Lower leg skin (tissue), 4 donors: ENCODE data around the gene FBXO3. TPM values are rescaled to one million over a fixed set of nuclear protein-coding genes. Genes with fewer than 3 reads are reported as not detected.

Source experiments
- DNase-seq, 2 donors: peaks; one replicate each; pipeline ENCODE4 v3.0.0-alpha.2; 2019; ENCODE audit warnings: low spot score in 2 of 2
- H3K4me3 ChIP-seq: fragments of 200-600 bp; sonication (generic); 2 replicates; pipeline ENCODE4 v1.5.1; 2017; ENCODE audit warnings: mild to moderate bottlenecking, low read depth; ENCODE audit not compliant: poor library complexity, severe bottlenecking
- POLR2A ChIP-seq, 2 donors: fragments of 450-650 bp; IDR thresholded peaks; one replicate each; pipeline ENCODE4 v1.6.1; 2016 to 2017; ENCODE audit warnings: antibody characterized with exemption in 2 of 2, mild to moderate bottlenecking in 1 of 2, moderate library complexity in 1 of 2
- WGBS, 2 donors: methylation state at CpG; one replicate each; pipeline ENCODE4 v1.1.5; 2018; 5-methylcytosine and 5-hydroxymethylcytosine counted together
- intact Hi-C: fragments of 100-400 bp; cut with DNase I; formaldehyde crosslinking; loops from one replicate; pipeline ENCODE4 v1.15.0; 2023; ENCODE audit warnings: low total_unique reads
- total RNA-seq, 4 donors: library from RNA; depleted of rRNA; stranded (reverse); fragments of >200 nt; gene quantifications; one replicate each; pipeline ENCODE4 v1.1.0, GENCODE V29; 2016
- TF ChIP-seq, protein P1 (sequence below), 3 donors: fragments of 450-650 bp; IDR thresholded peaks; one replicate each; pipeline ENCODE4 v1.5.1; 2016; ENCODE audit warnings: antibody characterized with exemption in 3 of 3, mild to moderate bottlenecking in 3 of 3, moderate library complexity in 2 of 3

Gene FBXO3
- total RNA-seq, 4 donors from 2014 or later: 36.5 to 52.3 (median 48.0) TPM

DNA sequence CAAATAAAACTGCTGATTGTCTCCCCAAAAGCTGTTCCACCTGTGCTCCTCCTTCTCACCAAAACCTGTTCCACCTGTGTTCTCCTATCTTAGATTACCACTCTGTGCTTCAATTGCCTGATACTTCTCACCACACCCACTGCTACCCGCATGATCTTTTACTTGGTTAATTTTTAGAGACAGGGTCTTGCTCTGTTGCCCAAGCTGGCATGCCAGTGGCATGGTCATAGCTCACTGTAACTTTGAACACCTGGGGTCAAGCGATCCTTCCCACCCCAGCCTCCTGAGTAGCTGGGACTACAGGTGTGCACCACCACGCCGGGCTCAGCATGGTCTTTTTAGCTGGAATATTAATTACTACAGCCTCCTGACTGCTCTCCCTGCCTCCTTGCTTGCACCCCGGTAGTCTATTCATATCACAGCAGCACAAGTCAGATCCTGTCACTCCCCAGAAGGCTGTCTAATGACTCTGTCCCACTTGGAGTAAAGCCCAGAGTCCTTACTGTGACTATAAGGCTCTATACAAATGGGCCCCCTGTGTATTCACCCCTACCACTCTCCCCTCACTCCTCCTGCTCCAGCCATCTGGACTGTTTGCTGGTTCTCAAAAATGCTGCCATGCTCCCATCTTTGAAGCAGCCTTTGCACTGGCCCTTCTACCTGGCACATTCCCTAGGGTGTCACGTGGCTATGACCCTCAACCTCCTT, 77.2 kb downstream of the FBXO3 start:
- intact Hi-C loops: no loop called here
- TF ChIP-seq, protein P1, sequence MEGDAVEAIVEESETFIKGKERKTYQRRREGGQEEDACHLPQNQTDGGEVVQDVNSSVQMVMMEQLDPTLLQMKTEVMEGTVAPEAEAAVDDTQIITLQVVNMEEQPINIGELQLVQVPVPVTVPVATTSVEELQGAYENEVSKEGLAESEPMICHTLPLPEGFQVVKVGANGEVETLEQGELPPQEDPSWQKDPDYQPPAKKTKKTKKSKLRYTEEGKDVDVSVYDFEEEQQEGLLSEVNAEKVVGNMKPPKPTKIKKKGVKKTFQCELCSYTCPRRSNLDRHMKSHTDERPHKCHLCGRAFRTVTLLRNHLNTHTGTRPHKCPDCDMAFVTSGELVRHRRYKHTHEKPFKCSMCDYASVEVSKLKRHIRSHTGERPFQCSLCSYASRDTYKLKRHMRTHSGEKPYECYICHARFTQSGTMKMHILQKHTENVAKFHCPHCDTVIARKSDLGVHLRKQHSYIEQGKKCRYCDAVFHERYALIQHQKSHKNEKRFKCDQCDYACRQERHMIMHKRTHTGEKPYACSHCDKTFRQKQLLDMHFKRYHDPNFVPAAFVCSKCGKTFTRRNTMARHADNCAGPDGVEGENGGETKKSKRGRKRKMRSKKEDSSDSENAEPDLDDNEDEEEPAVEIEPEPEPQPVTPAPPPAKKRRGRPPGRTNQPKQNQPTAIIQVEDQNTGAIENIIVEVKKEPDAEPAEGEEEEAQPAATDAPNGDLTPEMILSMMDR (IDR thresholded peaks at IDR 0.05): no peak
- TF ChIP-seq POLR2A (IDR thresholded peaks at IDR 0.05): no peak
- no peak for DNase-seq
- 64 to 79% methylated on average over 6 of the region's 6 CpGs for WGBS, 2 donors
- no peak overlapping the region for H3K4me3 ChIP-seq

DNA sequence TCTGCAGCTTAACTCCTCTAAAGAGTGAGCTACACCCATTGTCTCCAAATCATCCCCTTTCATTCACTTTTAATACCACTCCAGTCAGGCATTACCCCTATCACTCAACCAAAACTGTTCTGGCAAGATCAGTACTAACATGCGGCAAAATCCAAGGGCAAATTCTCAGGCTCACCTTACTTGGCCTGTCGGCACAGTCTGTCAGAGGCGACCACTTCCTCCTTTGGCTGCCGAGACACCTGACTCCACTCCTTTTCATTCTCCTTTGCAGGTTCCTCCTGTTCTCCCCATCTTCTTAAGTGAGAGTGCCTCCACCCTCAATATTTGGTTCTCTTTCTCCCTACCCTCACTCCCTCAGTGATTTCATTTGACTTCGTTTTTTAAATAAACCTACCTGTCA, 77.9 kb downstream of the FBXO3 start:
- TF ChIP-seq, protein P1 (IDR thresholded peaks at IDR 0.05): no peak
- no peak for TF ChIP-seq POLR2A (IDR thresholded peaks at IDR 0.05)
- no peak for DNase-seq

DNA sequence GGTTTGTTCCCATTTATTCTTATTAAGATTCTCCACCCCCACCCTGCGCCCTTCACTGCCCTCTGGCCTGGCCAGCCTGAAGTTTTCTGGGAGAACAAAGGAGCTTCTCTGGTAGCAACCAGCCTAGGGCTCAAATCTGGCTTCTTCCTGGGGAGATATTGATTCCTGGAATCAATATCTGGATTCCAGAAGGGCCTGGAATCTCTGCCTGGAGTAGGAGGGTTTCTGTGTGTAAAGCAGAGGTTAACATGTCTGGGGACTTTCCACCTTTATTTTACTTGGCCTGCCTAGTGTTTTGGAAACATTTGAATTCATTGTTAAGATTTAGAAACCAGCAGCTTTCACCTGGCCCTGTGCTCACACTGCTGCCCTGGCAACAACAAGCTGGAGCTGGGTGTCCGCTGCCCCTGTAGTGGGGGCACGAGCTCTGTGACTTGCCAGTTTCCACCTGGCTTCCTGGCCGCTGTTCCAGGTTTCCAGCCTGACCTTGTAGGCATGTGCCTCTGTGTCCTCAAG, 79.2 kb downstream of the FBXO3 start:
- H3K4me3 ChIP-seq: no peak overlapping the region
- TF ChIP-seq POLR2A (IDR thresholded peaks at IDR 0.05): no peak
- TF ChIP-seq, protein P1 (IDR thresholded peaks at IDR 0.05): no peak
- intact Hi-C loops: no loop called here
- WGBS, 2 donors: 65 to 67% methylated on average over 4 of the region's 4 CpGs
- no peak for DNase-seq

More for the DNA sequence above, 77.9 kb downstream of the FBXO3 start:
- 67 to 77% methylated on average over 5 of the region's 5 CpGs for WGBS, 2 donors
- H3K4me3 ChIP-seq: no peak overlapping the region
- intact Hi-C loops: no loop called here

DNA sequence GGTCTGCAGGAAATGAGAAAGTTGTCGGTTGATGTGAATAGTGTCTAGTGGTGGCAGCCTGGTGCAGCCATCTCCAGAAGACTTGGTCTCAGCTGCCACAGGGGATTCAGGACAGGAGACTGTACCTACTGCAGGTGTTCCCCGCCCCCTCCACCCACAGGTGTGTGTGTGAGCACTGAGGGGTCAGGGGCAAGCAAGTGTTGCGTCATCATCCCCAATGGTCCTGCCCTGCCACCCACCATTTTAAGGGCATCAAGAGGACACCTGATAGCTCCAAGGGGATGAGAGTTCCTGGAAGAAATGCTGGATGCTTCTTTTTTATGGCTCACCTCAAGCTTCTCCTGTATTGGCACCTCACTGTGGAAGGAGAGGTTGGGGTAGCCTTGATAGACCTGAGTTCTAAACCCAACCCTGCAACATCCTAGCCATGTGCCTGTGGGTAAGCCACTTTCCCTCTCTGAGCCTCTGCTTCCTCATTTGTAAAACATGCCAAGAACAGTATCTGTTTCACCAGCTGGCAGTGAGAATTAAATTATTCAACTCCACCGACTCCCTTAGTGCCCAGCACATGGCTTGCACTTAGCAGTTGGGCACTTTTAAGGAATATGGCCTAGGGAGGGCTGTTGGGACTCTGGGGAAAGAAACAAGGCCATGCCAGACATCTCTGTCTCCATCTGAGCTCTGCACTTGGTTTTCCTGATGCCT, 79.8 kb downstream of the FBXO3 start:
- WGBS, 2 donors: 74 to 83% methylated on average over 4 of the region's 4 CpGs
- TF ChIP-seq, protein P1 (IDR thresholded peaks at IDR 0.05): no peak
- TF ChIP-seq POLR2A (IDR thresholded peaks at IDR 0.05): no peak

DNA sequence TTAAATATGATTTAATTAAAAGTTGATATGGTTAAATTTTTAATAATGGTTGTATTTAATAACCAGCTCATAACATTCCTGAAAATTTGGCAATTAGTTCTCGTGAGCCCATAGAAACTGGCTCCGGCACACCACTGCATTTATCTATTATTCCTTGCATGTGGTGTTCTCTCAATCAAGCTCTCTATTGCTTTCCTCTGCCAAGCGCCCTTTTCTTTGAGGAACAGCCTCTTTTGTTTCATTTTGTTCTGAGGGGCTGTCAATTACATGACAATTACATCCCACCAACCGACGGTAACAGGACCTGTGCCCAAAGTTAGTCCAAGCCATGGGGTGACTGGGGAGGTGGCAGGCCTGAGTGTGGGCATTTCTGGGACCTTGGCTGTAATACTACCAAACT, 81.8 kb downstream of the FBXO3 start:
- H3K4me3 ChIP-seq: no peak overlapping the region
- WGBS, 2 donors: 36 to 48% methylated on average over 5 of the region's 5 CpGs
- TF ChIP-seq, protein P1 (IDR thresholded peaks at IDR 0.05): no peak
- TF ChIP-seq POLR2A (IDR thresholded peaks at IDR 0.05): no peak
- intact Hi-C loops: no loop called here
- DNase-seq: no peak

More for the DNA sequence above, 79.8 kb downstream of the FBXO3 start:
- H3K4me3 ChIP-seq: no peak overlapping the region
- intact Hi-C loops: no loop called here
- DNase-seq: no peak
